Natural killer cell (primary cell): ENCODE results near the gene NMRK2. TPM values are rescaled to one million over a fixed set of nuclear protein-coding genes. Genes with fewer than 3 reads are reported as not detected.
"Not testable (repeated sequence)": the region's sequence is repeated elsewhere in the genome, so short reads cannot be mapped to it uniquely, and the experiment has no call there.

Source experiments
- ATAC-seq, 3 donors: fragments of 150-1000 bp in 2 of 3; fragments of 200-7000 bp in 1 of 3; cut with Tn5 transposase; 1 replicate in 1 of 3; 2 replicates in 2 of 3; pipeline ENCODE4 v1.10.0; 2021; ENCODE audit warnings: mild to moderate bottlenecking in 2 of 3, moderate library complexity in 2 of 3
- DNase-seq, 2 donors: peaks; one replicate each; pipeline versions ENCODE4 v3.0.0 to v3.0.0-alpha.2; 2013 to 2021; ENCODE audit warnings: mixed read lengths in 1 of 2
- H3K27ac ChIP-seq: one replicate; pipeline ENCODE4 v1.5.1; 2013; ENCODE audit warnings: mild to moderate bottlenecking, low read length
- H3K27me3 ChIP-seq: one replicate; pipeline ENCODE4 v1.6.1; 2013; ENCODE audit warnings: low read length; ENCODE audit not compliant: control insufficient read depth, insufficient read depth
- H3K36me3 ChIP-seq: one replicate; pipeline ENCODE4 v1.6.1; 2013; ENCODE audit warnings: low read length; ENCODE audit not compliant: control insufficient read depth, insufficient read depth
- H3K4me1 ChIP-seq: one replicate; pipeline ENCODE4 v1.6.1; 2013; ENCODE audit warnings: low read length; ENCODE audit not compliant: control insufficient read depth, insufficient read depth
- H3K4me3 ChIP-seq: one replicate; pipeline ENCODE4 v1.5.1; 2013; ENCODE audit warnings: low read length
- H3K9me3 ChIP-seq: one replicate; pipeline ENCODE4 v1.6.1; 2013; ENCODE audit warnings: low read length; ENCODE audit not compliant: control insufficient read depth, insufficient read depth
- H3K27ac Mint-ChIP-seq, 2 donors: one replicate each; pipeline ENCODE4 v1.8.0; 2022; ENCODE audit warnings: mild to moderate bottlenecking in 2 of 2, mixed read lengths in 2 of 2, moderate library complexity in 1 of 2
- H3K27me3 Mint-ChIP-seq, 2 donors: one replicate each; pipeline ENCODE4 v1.8.0; 2022; ENCODE audit warnings: low read depth in 2 of 2, mixed read lengths in 2 of 2
- H3K36me3 Mint-ChIP-seq: one replicate; pipeline ENCODE4 v1.8.0; 2022; ENCODE audit warnings: mixed read lengths
- H3K4me1 Mint-ChIP-seq, 2 donors: one replicate each; pipeline ENCODE4 v1.8.0; 2022; ENCODE audit warnings: mixed read lengths in 2 of 2
- H3K4me3 Mint-ChIP-seq: one replicate; pipeline ENCODE4 v1.8.0; 2022; ENCODE audit warnings: mild to moderate bottlenecking, moderate library complexity, mixed read lengths
- H3K9me3 Mint-ChIP-seq, 2 donors: one replicate each; pipeline ENCODE4 v1.8.0; 2022; ENCODE audit warnings: mixed read lengths in 2 of 2
- WGBS: methylation state at CpG from one replicate; pipeline ENCODE4 v1.1.7; 2013; ENCODE audit warnings: missing lambda C conversion rate; ENCODE audit not compliant: insufficient coverage; 5-methylcytosine and 5-hydroxymethylcytosine counted together
- intact Hi-C: fragments of 100-400 bp; cut with micrococcal nuclease; formaldehyde crosslinking; loops from one replicate; pipeline ENCODE4 v1.14.2; 2022
- total RNA-seq, 4 donors: library from RNA; stranded (reverse); fragments of 120-200 nt in 1 of 4; gene quantifications; one replicate each; pipeline versions ENCODE4 v1.2.3 to v1.2.4, GENCODE V29; 2013 to 2022
- TF ChIP-seq, protein P1 (sequence below): fragments of 200-600 bp; IDR thresholded peaks from one replicate; pipeline ENCODE4 v1.8.0; 2022; ENCODE audit warnings: antibody characterized with exemption

Gene NMRK2
- total RNA-seq, 3 donors from 2014 or later (not counting 1 experiment from before 2014, with no cell fraction given): not detected

DNA sequence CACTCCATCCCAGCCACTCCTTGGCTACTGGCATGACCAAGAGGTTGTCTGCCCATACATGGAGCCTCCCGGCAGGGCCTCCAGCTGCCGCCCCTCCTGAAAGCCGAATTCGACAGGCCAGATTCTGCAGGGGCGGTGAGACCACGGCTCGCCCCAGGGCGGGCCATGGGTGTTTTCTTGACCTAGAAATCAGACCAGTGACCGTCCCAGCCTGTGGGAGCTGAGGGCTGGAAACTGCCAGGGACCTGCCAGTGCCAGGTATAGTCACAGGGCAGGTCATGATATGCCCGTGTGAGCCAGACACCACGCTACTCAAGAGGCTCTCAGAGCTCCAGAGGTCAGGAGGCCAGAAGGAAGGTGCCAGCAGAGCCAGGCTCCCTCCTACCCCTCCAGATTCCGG, 21.2 kb downstream of the NMRK2 start:
- no peak for DNase-seq
- no peak overlapping the region for H3K27ac Mint-ChIP-seq
- intact Hi-C loops: loop anchor here (10.0 kb wide), 1 partner anchor 1651 kb away; no protein-coding TSS in a partner anchor
- Histone ChIP-seq H3K4me1 (peaks cover 26% of the 10 kb centered on the region), H3K27ac (no peak overlapping the region), H3K36me3 (peaks cover 13% of the 10 kb centered on the region), H3K27me3 (no peaks in the 10 kb centered on the region), H3K4me3 (no peak overlapping the region), H3K9me3 (no peaks in the 10 kb centered on the region)
- ATAC-seq: no peak
- peaks cover 13 to 15% of the 10 kb centered on the region in 2 donors for H3K4me1 Mint-ChIP-seq
- no peaks in the 10 kb centered on the region for H3K9me3 Mint-ChIP-seq
- TF ChIP-seq, protein P1, sequence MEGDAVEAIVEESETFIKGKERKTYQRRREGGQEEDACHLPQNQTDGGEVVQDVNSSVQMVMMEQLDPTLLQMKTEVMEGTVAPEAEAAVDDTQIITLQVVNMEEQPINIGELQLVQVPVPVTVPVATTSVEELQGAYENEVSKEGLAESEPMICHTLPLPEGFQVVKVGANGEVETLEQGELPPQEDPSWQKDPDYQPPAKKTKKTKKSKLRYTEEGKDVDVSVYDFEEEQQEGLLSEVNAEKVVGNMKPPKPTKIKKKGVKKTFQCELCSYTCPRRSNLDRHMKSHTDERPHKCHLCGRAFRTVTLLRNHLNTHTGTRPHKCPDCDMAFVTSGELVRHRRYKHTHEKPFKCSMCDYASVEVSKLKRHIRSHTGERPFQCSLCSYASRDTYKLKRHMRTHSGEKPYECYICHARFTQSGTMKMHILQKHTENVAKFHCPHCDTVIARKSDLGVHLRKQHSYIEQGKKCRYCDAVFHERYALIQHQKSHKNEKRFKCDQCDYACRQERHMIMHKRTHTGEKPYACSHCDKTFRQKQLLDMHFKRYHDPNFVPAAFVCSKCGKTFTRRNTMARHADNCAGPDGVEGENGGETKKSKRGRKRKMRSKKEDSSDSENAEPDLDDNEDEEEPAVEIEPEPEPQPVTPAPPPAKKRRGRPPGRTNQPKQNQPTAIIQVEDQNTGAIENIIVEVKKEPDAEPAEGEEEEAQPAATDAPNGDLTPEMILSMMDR: no peak
- H3K4me3 Mint-ChIP-seq: no peak overlapping the region
- H3K27me3 Mint-ChIP-seq: no peaks in the 10 kb centered on the region
- H3K36me3 Mint-ChIP-seq: no peaks in the 10 kb centered on the region
- WGBS: 97% methylated on average over 11 of the region's 12 CpGs

- not testable (repeated sequence) for ATAC-seq, H3K27me3 ChIP-seq, H3K27ac Mint-ChIP-seq, H3K4me3 ChIP-seq, H3K27me3 Mint-ChIP-seq, H3K9me3 Mint-ChIP-seq, H3K9me3 ChIP-seq, DNase-seq, H3K4me3 Mint-ChIP-seq, H3K36me3 Mint-ChIP-seq, H3K27ac ChIP-seq
- WGBS: 86% methylated on average over 13 of the region's 13 CpGs
- peaks cover 21% of the 10 kb centered on the region for H3K36me3 ChIP-seq
- peaks cover 13 to 15% of the 10 kb centered on the region in 2 donors for H3K4me1 Mint-ChIP-seq
- intact Hi-C loops: loop anchor here (10.0 kb wide), 1 partner anchor 1650 kb away; no protein-coding TSS in a partner anchor
- H3K4me1 ChIP-seq: peaks cover 14% of the 10 kb centered on the region
These were observed 22.4 kb downstream of the NMRK2 start for GRCh38 chr19:3955276-3955675.

- Mint-ChIP-seq H3K27ac (no peak overlapping the region), H3K36me3 (no peaks in the 10 kb centered on the region), H3K9me3 (no peaks in the 10 kb centered on the region), H3K4me1 (peaks cover 13 to 15% of the 10 kb centered on the region in 2 donors), H3K27me3 (no peaks in the 10 kb centered on the region), H3K4me3 (no peak overlapping the region)
- Histone ChIP-seq H3K27ac (no peak overlapping the region), H3K4me3 (no peak overlapping the region), H3K36me3 (peaks cover 22% of the 10 kb centered on the region), H3K9me3 (no peaks in the 10 kb centered on the region), H3K27me3 (no peaks in the 10 kb centered on the region), H3K4me1 (peaks cover 10% of the 10 kb centered on the region)
- no peak for ATAC-seq
- WGBS: 93% methylated on average over 10 of the region's 10 CpGs
- intact Hi-C loops: loop anchor here (10.0 kb wide), 1 partner anchor 1649 kb away; no protein-coding TSS in a partner anchor
- DNase-seq: no peak
- TF ChIP-seq, protein P1: no peak
These were observed 22.8 kb downstream of the NMRK2 start for GRCh38 chr19:3955688-3956087.

DNA sequence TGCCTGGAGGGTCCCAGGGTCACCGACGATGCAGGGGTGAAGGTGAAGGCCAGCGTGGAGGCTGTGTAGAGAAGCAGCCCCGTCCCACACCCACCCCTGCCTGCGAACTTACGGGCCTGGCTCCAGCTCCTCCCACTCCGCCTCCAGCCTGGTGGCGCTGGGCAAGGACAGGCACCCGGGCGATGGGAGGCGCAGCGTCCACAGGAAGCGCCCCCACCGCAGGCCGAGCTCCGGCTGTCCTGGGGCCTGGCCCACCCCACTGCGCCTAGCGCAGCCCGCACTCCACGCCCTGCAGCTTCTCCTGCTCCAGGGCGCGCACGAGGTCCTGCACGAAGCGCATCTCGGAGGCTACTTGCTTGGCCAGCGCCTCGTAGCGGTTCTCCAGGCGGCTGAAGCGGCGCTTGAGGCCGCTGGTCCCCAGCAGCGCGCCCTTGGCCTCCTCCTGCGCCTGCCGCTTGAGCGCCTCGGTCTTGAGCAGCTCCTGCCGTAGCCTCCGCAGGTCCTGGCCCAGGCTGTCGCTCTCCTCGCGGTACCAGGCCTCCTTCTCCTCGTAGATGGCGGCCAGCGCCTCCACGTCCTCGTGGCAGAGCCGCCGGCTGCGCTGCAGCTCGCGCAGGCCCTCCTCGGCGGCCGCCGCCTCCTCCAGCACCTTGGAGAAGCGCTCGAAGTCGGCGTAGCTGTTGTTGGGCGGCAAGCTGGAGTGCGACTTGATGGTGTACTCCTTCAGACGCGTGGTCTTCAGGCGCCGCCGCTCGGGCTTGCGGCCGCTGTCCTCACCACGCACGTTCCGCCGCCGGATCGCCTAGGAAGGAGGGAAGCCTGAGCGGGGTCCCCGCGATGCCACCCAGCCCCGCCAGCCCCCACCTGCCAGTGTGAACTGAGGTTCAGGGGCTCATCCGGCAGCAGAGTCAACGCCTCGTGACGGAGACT, 26.2 kb downstream of the NMRK2 start:
- no peaks in the 10 kb centered on the region for H3K4me1 ChIP-seq
- no peak overlapping the region for H3K4me3 ChIP-seq
- H3K36me3 ChIP-seq: peaks cover 49% of the 10 kb centered on the region
- intact Hi-C loops: loop anchor here (10.0 kb wide), 1 partner anchor 1646 kb away; no protein-coding TSS in a partner anchor
- no peak overlapping the region for H3K27ac ChIP-seq
- no peaks in the 10 kb centered on the region for H3K27me3 Mint-ChIP-seq
- no peaks in the 10 kb centered on the region for H3K9me3 Mint-ChIP-seq
- no peaks in the 10 kb centered on the region for H3K9me3 ChIP-seq
- H3K27me3 ChIP-seq: no peaks in the 10 kb centered on the region
- 97% methylated on average over 86 of the region's 86 CpGs for WGBS
- H3K4me3 Mint-ChIP-seq: no peak overlapping the region
- no peaks in the 10 kb centered on the region for H3K36me3 Mint-ChIP-seq
- no peak for DNase-seq
- no peak for ATAC-seq
- TF ChIP-seq, protein P1: no peak
- H3K4me1 Mint-ChIP-seq: no peaks in the 10 kb centered on the region
- H3K27ac Mint-ChIP-seq: no peak overlapping the region
